K562 (cell line): ENCODE data around the gene GPER1.

Experiments used
- CTCF ChIP-seq, 3 experiments: IDR thresholded peaks in 2 of 3; conservative IDR thresholded peaks in 1 of 3; 2 replicates each; pipeline ENCODE4 v1.5.1; 2011 to 2012; ENCODE audit warnings: low read length in 3 of 3, mild to moderate bottlenecking in 3 of 3, control low read depth in 2 of 3, improper control_type of control experiment in 1 of 3, inconsistent platforms in 1 of 3, low read depth in 1 of 3, mixed read lengths in 1 of 3, moderate library complexity in 1 of 3; ENCODE audit not compliant: insufficient read depth in 2 of 3
- HDAC1 ChIP-seq, 2 experiments: fragments of 450-650 bp; IDR thresholded peaks; 2 replicates each; pipeline ENCODE4 v1.6.1; 2016 to 2017; ENCODE audit warnings: inconsistent platforms in 1 of 2, mild to moderate bottlenecking in 1 of 2, moderate library complexity in 1 of 2
- TAF15 ChIP-seq: fragments of 200-400 bp; formaldehyde crosslinking; IDR thresholded peaks from 2 replicates; pipeline ENCODE4 v1.6.1; 2017; ENCODE audit warnings: mild to moderate bottlenecking, low read depth, low read length, moderate library complexity
- ZNF764 ChIP-seq: fragments of 250-450 bp; sonication (Bioruptor Pico); IDR thresholded peaks from 2 replicates; pipeline ENCODE4 v1.4.0; 2020; ENCODE audit warnings: low read depth, mild to moderate bottlenecking, moderate library complexity

DNA sequence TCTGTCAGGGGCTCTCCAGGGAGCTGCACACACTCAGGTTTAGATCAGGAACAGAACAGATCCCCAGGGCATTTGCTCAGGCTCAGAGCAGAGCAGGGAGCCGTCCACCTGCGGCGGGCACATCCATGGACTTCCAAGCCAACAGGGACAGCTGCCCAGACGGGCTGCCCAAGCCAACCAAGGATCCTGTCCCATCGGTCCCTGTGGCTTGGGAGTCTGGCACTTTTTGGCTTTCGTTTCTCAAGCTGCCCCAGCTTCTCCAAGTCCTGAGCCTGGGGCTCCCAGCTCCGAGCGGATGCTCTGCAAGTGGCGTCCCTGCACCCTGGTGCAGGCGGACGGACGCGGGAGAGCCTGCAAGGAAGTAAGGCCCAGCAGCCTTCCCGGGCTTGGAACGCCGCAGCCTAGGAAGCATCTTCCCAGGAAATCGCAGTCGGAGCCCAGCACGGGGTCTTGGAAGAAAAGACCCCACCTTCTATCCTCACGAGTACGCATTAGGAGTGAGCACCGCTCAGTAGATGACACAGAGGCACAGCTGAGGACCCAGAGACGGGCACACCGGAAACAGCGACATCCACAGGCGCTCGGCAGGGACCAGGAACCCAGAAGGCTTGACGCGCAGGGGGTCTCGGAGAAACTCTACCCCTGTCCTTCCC is 37.5 kb upstream of the GPER1 start:
- TF ChIP-seq CTCF (IDR thresholded peaks at IDR 0.05 in 2 of 3, conservative IDR thresholded peaks at IDR 0.05 in 1 of 3; ENCODE audit: insufficient read depth in 2 of 3, low read depth in 1 of 3, low read length in 3 of 3) (no peak), TAF15 (no peak), HDAC1 (IDR thresholded peaks at IDR 0.05) (no peak), ZNF764 (no peak)
